ENCODE data around the gene NOCT. TPM values are rescaled to one million over a fixed set of nuclear protein-coding genes. Genes with fewer than 3 reads are reported as not detected.

Gene NOCT, protein sequence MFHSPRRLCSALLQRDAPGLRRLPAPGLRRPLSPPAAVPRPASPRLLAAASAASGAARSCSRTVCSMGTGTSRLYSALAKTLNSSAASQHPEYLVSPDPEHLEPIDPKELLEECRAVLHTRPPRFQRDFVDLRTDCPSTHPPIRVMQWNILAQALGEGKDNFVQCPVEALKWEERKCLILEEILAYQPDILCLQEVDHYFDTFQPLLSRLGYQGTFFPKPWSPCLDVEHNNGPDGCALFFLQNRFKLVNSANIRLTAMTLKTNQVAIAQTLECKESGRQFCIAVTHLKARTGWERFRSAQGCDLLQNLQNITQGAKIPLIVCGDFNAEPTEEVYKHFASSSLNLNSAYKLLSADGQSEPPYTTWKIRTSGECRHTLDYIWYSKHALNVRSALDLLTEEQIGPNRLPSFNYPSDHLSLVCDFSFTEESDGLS
- 8.3 to 12.9 TPM (median 10.9 TPM) in 5 replicates for total RNA-seq (2022; extraction: Qiagen RNA extraction; ENCODE audit: low read depth)

GRCh38 chr4:139015269-139015947 is at the start of gene NOCT:
Gene NOCT, plus strand, starts transcription at chr4:139015781. Its CDS starts 201 bp downstream, at chr4:139015982.

Other genes with a start within 250 kb of the NOCT start
- 10.0 to 17.4 TPM (median 11.2 TPM) in 5 replicates for gene ELF2, start 161.4 kb downstream of the NOCT start, total RNA-seq (2022; extraction: Qiagen RNA extraction; ENCODE audit: low read depth)

Measured in A549 treated with ZK216348 at 1 μM for 4 hours (cell line).